HG02798 (cell line): Measurements from ENCODE around the gene PCDHB11.
"Not testable (repeated sequence)": the region's sequence is repeated elsewhere in the genome, so short reads cannot be mapped to it uniquely, and the experiment has no call there.

ENCODE experiments used
- ATAC-seq: cut with Tn5 transposase; IDR thresholded peaks from one replicate; pipeline ENCODE4 v1.9.1; 2021; ENCODE audit warnings: mild to moderate bottlenecking; ENCODE audit not compliant: unreplicated experiment, poor library complexity

Gene PCDHB11

DNA sequence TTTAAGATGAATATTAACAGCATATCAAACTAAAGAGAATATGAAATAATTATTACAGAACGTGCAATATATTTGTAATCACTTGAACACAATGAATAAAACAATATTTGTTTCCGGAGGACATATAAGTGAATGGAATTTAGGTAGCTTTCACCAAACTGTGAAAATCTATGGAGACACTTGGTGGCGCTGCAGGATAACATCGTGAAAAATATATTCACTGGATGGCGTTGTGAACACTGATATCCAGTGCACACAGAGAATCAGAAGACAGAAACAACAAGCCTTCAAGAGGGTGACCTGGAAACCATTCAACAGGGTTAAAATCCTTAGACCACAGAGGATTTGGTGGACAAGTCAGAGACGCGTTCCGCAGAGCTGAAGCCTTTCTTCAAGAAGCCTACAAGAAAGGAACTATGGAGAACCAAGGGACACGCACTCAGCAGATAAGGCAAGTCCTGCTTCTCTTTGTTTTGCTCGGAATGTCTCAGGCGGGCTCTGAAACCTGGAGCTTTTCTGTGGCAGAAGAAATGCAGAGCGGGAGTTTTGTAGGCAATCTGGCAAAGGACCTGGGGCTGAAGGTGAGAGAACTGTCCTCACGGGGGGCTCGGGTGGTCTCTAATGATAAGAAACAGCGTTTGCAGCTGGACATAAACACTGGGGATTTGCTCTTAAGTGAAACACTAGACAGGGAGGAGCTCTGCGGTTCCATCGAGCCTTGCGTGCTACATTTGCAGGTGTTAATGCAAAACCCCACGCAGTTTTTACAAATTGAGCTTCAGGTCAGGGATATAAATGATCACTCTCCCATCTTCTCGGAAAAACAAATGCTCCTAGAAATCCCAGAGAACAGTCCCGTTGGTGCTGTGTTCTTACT, at the start of gene PCDHB11:
TSS of gene PCDHB11 (plus strand) at position 269 of the 877 bp plus-strand sequence. CDS start at position 417, 148 bp downstream.
- ATAC-seq, result no peak

DNA sequence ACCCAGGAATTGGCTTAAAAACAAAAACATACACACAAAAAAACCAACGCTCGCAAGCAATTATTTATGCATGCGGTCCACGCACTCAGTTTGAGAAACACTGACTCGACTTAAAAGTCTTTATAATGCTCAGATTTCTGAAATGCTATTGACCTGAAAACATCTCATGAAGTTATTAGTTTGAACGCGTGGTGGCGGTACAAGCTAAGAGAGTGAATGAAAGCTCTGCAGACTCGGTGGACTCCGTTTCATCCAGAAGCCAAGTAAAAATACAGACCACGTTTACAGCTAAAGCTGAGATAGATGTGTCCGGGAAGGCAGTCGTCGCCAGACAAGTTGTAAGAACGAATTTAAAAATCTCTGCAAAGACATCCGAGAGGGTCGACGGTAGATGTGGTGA, 49.6 kb upstream of the PCDHB11 start, which contains the start of gene PCDHB6:
TSS of gene PCDHB6 (plus strand) at position 246 of the 400 bp plus-strand sequence. CDS start 201 bp downstream, outside the sequence.
- no peak for ATAC-seq

DNA sequence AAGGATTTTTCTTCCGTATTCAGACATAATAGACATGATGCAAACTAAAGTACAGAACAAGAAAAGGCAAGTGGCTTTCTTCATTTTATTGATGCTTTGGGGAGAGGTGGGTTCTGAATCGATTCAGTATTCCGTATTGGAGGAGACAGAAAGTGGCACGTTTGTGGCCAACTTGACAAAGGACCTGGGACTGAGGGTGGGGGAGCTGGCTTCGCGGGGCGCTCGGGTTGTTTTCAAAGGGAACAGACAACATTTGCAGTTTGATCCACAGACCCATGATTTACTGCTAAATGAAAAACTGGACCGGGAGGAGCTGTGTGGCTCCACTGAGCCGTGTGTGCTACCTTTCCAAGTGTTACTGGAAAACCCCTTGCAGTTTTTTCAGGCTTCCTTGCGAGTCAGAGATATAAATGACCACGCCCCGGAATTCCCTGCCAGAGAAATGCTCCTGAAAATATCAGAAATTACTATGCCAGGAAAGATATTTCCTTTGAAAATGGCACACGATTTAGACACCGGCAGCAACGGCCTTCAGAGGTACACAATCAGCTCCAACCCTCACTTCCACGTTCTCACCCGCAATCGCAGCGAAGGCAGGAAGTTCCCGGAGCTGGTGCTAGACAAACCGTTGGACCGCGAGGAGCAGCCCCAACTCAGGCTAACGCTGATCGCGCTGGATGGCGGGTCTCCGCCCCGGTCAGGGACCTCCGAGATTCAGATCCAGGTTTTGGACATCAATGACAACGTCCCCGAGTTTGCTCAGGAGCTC, 49.0 kb upstream of the PCDHB11 start:
- no peak for ATAC-seq

DNA sequence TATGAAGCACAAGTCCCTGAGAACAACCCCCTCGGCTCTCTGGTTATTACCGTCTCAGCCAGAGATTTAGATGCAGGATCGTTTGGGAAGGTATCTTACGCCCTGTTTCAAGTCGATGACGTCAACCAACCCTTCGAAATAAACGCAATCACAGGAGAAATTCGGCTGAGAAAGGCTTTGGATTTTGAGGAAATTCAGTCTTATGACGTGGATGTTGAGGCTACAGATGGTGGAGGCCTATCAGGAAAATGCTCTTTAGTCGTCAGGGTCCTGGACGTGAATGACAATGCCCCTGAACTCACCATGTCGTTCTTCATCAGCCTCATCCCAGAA, 48.5 kb upstream of the PCDHB11 start:
- ATAC-seq, result no peak

DNA sequence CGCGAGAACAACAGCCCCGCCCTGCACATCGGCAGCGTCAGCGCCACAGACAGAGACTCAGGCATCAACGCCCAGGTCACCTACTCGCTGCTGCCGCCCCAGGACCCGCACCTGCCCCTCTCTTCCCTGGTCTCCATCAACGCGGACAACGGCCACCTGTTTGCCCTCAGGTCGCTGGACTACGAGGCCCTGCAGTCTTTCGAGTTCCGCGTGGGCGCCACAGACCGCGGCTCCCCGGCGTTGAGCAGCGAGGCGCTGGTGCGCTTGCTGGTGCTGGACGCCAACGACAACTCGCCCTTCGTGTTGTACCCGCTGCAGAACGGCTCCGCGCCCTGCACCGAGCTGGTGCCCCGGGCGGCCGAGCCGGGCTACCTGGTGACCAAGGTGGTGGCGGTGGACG, 47.8 kb upstream of the PCDHB11 start:
- ATAC-seq, result not testable (repeated sequence)

DNA sequence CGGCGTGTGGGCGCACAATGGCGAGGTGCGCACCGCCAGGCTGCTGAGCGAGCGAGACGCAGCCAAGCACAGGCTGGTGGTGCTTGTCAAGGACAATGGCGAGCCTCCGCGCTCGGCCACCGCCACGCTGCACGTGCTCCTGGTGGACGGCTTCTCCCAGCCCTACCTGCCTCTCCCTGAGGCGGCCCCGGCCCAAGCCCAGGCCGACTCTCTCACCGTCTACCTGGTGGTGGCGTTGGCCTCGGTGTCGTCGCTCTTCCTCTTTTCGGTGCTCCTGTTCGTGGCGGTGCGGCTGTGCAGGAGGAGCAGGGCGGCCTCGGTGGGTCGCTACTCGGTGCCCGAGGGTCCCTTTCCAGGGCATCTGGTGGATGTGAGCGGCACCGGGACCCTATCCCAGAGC, 47.3 kb upstream of the PCDHB11 start:
- not testable (repeated sequence) for ATAC-seq

DNA sequence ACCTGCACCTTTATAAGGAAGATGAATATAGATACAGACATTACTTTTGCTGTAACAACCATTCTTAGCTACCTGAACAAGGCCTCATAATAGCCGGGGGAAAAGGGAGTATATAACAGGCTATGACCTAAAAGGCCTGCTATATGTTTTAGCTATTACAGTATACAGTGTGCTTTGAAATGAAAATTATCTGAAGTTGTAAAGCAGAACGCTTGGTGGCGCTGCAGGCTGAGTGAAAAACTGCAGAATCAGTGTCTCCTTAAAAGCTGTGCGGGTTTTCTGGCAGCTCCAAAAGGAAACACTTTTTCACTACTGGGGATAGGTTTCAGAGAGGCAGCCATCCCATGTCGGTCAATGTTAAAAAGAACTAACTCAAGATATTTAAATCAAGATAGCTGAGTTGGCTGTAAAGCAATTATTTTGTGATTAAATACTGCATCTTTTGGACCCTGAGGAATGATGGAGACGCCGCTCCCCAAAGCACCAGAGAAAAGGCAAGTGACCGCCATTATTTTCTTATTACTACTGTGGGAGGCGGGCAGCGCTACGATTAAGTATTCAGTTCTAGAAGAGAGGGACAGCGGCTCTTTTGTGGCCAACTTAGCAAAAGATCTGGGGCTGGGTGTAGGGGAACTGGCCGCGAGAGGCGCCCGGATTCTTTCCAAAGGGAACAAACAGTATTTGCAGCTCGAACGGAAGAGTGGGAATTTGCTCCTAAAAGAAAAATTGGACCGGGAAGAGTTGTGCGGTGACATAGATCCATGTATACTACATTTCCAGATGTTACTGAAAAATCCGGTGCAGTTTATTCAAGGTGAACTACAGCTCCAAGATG, 43.7 kb upstream of the PCDHB11 start:
- ATAC-seq, result no peak

DNA sequence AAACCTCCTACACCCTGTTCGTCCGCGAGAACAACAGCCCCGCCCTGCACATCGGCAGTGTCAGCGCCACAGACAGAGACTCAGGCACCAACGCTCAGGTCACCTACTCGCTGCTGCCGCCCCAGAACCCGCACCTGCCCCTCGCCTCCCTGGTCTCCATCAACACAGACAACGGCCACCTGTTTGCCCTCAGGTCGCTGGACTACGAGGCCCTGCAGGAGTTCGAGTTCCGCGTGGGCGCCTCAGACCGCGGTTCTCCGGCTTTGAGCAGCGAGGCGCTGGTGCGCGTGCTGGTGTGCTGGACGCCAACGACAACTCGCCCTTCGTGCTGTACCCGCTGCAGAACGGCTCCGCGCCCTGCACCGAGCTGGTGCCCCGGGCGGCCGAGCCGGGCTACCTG, 42.1 kb upstream of the PCDHB11 start:
- not testable (repeated sequence) for ATAC-seq

DNA sequence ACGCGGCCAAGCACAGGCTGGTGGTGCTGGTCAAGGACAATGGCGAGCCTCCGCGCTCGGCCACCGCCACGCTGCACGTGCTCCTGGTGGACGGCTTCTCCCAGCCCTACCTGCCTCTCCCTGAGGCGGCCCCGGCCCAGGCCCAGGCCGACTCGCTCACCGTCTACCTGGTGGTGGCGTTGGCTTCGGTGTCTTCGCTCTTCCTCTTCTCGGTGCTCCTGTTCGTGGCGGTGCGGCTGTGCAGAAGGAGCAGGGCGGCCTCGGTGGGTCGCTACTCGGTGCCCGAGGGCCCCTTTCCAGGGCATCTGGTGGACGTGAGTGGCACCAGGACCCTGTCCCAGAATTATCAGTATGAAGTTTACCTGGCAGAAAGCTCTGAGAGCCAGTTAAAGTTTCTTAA, 41.5 kb upstream of the PCDHB11 start:
- not testable (repeated sequence) for ATAC-seq

DNA sequence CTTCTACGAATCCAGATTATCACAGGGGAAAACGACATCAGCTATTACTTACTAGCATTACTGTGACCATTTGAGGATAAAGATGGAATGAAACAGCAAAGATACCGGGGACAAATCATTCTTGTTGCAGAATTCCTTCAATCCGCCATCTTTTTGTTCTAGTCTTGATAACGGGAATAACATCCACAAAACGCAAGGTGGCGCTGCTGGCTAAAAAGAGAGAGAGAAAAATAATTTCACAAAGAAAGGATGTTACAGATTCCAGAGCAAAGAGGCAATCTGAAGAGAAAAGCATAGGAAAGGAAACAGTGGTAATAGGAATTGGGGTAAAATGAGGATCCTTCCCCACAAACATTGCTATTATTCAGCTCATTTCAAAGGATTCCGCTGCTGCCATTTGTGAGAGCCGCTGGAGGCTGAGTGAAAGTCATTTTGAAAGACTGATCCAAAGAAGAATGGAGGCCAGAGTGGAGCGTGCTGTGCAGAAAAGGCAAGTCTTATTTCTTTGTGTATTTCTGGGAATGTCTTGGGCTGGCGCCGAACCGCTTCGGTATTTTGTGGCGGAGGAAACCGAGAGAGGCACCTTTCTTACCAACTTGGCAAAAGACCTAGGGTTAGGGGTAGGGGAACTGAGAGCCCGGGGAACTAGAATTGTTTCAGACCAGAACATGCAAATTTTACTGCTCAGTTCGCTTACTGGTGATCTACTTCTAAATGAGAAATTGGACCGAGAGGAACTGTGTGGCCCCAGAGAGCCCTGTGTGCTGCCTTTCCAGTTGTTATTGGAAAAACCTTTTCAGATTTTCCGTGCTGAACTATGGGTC, 26.8 kb upstream of the PCDHB11 start, which contains the start of gene PCDHB7:
TSS of gene PCDHB7 (plus strand) at position 264 of the 824 bp plus-strand sequence. CDS start at position 456, 192 bp downstream.
- no peak for ATAC-seq

DNA sequence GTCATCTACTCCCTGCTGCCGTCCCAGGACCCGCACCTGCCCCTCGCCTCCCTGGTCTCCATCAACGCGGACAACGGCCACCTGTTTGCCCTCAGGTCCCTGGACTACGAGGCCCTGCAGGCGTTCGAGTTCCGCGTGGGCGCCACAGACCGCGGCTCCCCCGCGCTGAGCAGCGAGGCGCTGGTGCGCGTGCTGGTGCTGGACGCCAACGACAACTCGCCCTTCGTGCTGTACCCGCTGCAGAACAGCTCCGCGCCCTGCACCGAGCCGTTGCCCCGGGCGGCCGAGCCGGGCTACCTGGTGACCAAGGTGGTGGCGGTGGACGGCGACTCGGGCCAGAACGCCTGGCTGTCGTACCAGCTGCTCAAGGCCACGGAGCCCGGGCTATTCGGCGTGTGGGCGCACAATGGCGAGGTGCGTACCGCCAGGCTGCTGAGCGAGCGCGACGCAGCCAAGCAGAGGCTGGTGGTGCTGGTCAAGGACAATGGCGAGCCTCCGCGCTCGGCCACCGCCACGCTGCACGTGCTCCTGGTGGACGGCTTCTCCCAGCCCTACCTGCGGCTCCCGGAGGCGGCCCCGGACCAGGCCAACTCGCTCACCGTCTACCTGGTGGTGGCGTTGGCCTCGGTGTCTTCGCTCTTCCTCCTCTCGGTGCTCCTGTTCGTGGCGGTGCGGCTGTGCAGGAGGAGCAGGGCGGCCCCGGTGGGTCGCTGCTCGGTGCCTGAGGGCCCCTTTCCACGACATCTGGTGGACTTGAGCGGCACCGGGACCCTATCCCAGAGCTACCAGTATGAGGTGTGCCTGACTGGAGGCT, 24.9 kb upstream of the PCDHB11 start:
- ATAC-seq, result not testable (repeated sequence)

DNA sequence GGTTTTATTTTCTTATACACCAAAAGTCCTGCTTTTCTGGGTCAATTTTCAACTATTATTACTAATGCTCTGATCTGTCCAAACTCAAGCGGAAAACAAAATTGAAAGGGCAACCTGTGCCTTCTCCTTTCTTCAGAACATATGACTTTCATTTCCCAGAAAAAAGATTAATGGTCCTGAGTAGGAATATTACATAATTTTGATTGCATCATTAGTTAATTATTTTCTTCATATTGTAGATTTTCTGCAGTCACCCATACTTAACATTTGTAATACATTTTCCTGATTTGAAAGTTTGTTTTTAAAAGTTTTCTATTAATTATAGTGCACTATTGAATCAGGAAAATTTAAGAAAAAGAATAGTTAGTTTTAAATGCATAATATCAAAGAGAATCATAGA, 23.5 kb upstream of the PCDHB11 start:
- no peak for ATAC-seq

DNA sequence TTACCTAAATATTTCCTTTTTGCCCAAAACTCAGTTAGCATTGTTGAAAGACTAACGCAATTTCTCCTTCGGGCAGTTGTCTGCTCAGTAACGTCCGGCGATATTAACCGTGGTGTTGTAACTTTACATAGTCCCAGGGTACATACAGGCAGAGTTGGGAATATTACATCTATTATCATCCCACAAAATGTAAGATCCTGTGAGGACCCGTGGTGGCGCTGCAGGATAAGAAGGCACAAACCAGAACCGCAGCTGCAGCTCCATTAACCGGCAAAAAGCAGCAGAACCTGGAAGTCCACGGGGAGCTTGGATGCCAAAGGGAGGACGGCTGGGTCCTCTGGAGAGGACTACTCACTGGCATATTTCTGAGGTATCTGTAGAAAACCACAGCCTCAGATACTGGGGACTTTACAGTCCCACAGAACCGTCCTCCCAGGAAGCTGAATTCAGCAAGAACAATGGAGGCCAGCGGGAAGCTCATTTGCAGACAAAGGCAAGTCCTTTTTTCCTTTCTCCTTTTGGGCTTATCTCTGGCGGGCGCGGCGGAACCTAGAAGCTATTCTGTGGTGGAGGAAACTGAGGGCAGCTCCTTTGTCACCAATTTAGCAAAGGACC, 21.7 kb upstream of the PCDHB11 start, which contains the start of gene PCDHB8:
TSS of gene PCDHB8 (plus strand) at position 214 of the 615 bp plus-strand sequence. CDS start at position 459, 245 bp downstream.
- not testable (repeated sequence) for ATAC-seq

DNA sequence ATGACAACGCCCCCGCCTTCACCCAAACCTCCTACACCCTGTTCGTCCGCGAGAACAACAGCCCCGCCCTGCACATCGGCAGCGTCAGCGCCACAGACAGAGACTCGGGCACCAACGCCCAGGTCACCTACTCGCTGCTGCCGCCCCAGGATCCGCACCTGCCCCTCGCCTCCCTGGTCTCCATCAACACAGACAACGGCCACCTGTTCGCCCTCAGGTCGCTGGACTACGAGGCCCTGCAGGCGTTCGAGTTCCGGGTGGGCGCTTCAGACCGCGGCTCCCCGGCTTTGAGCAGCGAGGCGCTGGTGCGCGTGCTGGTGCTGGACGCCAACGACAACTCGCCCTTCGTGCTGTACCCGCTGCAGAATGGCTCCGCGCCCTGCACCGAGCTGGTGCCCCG, 20.1 kb upstream of the PCDHB11 start:
- not testable (repeated sequence) for ATAC-seq

DNA sequence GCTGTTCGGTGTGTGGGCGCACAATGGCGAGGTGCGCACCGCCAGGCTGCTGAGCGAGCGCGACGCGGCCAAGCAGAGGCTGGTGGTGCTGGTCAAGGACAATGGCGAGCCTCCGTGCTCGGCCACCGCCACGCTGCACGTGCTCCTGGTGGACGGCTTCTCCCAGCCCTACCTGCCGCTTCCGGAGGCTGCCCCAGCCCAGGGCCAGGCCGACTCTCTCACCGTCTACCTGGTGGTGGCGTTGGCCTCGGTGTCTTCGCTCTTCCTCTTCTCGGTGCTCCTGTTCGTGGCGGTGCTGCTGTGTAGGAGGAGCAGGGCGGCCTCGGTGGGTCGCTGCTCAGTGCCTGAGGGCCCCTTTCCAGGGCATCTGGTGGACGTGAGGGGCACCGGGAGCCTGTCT, 19.6 kb upstream of the PCDHB11 start:
- not testable (repeated sequence) for ATAC-seq

DNA sequence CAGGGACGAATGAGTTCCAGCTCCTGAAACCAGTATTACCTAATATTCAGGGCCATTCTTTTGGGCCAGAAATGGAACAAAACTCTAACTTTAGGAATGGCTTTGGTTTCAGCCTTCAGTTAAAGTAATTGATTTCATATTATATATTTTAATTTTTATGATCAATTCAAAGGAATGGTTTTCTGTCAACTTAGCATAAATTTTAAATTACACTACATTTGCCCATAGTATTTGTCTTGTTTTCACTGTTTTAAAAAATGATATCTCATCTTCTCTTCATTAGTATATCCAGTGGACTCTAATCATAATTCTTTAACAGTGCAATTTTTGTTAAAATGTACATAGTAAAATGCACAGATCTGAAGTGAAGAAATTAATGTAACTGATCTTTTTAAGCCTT, 19.1 kb upstream of the PCDHB11 start:
- ATAC-seq, result no peak

DNA sequence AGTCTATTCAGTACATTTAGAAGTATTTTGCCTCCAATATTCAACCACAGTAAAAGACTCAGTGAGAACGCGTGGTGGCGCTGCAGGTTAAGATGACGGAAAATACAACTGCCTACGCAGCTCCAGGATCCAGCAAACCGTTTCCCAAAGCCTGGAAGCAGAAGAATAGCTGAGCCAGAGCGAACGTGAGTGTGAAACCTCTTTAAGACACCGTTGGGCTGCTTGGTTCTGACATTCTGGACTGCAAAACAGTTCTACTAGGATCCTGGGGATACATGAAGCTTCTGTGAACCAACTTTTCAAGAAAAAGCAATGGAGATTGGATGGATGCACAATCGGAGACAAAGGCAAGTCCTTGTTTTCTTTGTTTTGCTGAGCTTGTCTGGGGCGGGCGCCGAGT, 17.2 kb upstream of the PCDHB11 start, which contains the start of gene PCDHB16:
TSS of gene PCDHB16 (plus strand) at position 140 of the 400 bp plus-strand sequence. CDS start at position 313, 173 bp downstream.
- no peak for ATAC-seq
